ENCODE data around the gene TSSK6.
A peak's percentile ranks its signal among the peaks of the same experiment; 100 is the strongest.

TSSK6 gene

GRCh38 chr19:19544257-19544953, 29.1 kb upstream of the TSSK6 start:
- DNase-seq = no peak

- no peak for DNase-seq
Observed at GRCh38 chr19:19543640-19544039, 28.3 kb upstream of the TSSK6 start.

- DNase-seq = no peak
Observed at GRCh38 chr19:19543101-19543500, 27.8 kb upstream of the TSSK6 start.

GRCh38 chr19:19542507-19542906, 27.2 kb upstream of the TSSK6 start:
- no peak for DNase-seq

- no peak for DNase-seq
Observed at GRCh38 chr19:19541616-19542015, 26.3 kb upstream of the TSSK6 start.

- DNase-seq = peak in 3 of 4 experiments; percentile 43 to 64 (median 48)
Observed at GRCh38 chr19:19540715-19541515, 25.6 kb upstream of the TSSK6 start.

GRCh38 chr19:19540064-19540714, 24.8 kb upstream of the TSSK6 start:
- peak in 2 of 4 experiments; percentile 22 to 57 for DNase-seq

- no peak for DNase-seq
Observed at GRCh38 chr19:19539698-19540063, 24.3 kb upstream of the TSSK6 start.

GRCh38 chr19:19538785-19539166, 23.4 kb upstream of the TSSK6 start:
- no peak for DNase-seq

- peak in 2 of 4 experiments; percentile 21 to 49 for DNase-seq
Observed at GRCh38 chr19:19538061-19538784, 22.9 kb upstream of the TSSK6 start, which contains the start of gene CILP2. Gene CILP2, plus strand, starts transcription at chr19:19538265. Its CDS starts 85 bp downstream, at chr19:19538350.

- DNase-seq = no peak
Observed at GRCh38 chr19:19537075-19538048, 22.0 kb upstream of the TSSK6 start.

- DNase-seq = no peak
Observed at GRCh38 chr19:19535311-19536191, 20.2 kb upstream of the TSSK6 start.

GRCh38 chr19:19534556-19535265, 19.4 kb upstream of the TSSK6 start:
- no peak for DNase-seq

GRCh38 chr19:19533841-19534240, 18.5 kb upstream of the TSSK6 start:
- no peak for DNase-seq

GRCh38 chr19:19532806-19533701, 17.7 kb upstream of the TSSK6 start:
- DNase-seq = no peak

GRCh38 chr19:19531951-19532805, 16.8 kb upstream of the TSSK6 start:
- peak; percentile 78 to 90 (median 86) for DNase-seq

- no peak for DNase-seq
Observed at GRCh38 chr19:19530889-19531288, 15.5 kb upstream of the TSSK6 start.

GRCh38 chr19:19530423-19530804, 15.1 kb upstream of the TSSK6 start:
- DNase-seq = no peak
